Measurements from ENCODE around the gene IRX1. TPM values are rescaled to one million over a fixed set of nuclear protein-coding genes. Genes with fewer than 3 reads are reported as not detected.

Gene IRX1
- total RNA-seq, 1 donor = not detected

- no peak for TF ChIP-seq CTCF (IDR thresholded peaks at IDR 0.05; ENCODE audit: insufficient read depth, low read depth, low read length)
- no peak overlapping the region for H3K4me3 ChIP-seq (ENCODE audit: low read depth, low read length)
- no peak for DNase-seq (ENCODE audit: low read depth)
Observed at GRCh38 chr5:3622961-3623360, 27.3 kb downstream of the IRX1 start.

GRCh38 chr5:3625626-3626025 is 30.0 kb downstream of the IRX1 start:
- TF ChIP-seq CTCF (IDR thresholded peaks at IDR 0.05; ENCODE audit: insufficient read depth, low read depth, low read length) = no peak
- H3K4me3 ChIP-seq (ENCODE audit: low read depth, low read length) = no peak overlapping the region
- DNase-seq (ENCODE audit: low read depth) = no peak

GRCh38 chr5:3634061-3634460 is 38.4 kb downstream of the IRX1 start:
- no peak for DNase-seq (ENCODE audit: low read depth)
- no peak overlapping the region for H3K4me3 ChIP-seq (ENCODE audit: low read depth, low read length)
- no peak for TF ChIP-seq CTCF (IDR thresholded peaks at IDR 0.05; ENCODE audit: insufficient read depth, low read depth, low read length)

DNA sequence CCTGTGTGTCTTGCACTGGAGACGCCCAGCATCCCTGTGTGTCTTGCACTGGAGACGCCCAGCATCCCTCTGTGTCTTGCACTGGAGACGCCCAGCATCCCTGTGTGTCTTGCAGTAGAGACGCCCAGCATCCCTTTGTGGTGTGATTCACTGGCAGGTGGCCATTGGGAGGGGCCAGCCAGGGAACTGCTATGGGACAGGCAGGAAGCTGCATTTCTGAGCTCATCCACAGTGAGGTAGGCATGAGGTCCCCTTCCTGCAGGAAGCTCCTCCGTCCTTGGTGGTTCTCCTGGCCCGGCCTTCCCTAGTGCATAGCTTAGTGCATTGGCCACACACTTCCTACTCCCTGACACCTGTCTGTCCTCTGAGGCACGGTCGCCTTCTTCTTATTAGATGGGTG is 43.5 kb downstream of the IRX1 start:
- H3K4me3 ChIP-seq (ENCODE audit: low read depth, low read length) = no peak overlapping the region
- DNase-seq (ENCODE audit: low read depth) = no peak
- TF ChIP-seq CTCF (IDR thresholded peaks at IDR 0.05; ENCODE audit: insufficient read depth, low read depth, low read length) = no peak

GRCh38 chr5:3642231-3642630 is 46.6 kb downstream of the IRX1 start:
- no peak for TF ChIP-seq CTCF (IDR thresholded peaks at IDR 0.05; ENCODE audit: insufficient read depth, low read depth, low read length)
- H3K4me3 ChIP-seq (ENCODE audit: low read depth, low read length) = no peak overlapping the region
- DNase-seq (ENCODE audit: low read depth) = no peak

- TF ChIP-seq CTCF (IDR thresholded peaks at IDR 0.05; ENCODE audit: insufficient read depth, low read depth, low read length) = no peak
- no peak for DNase-seq (ENCODE audit: low read depth)
- no peak overlapping the region for H3K4me3 ChIP-seq (ENCODE audit: low read depth, low read length)
Observed at GRCh38 chr5:3650320-3650719, 54.7 kb downstream of the IRX1 start.

GRCh38 chr5:3650868-3651267 is 55.2 kb downstream of the IRX1 start:
- TF ChIP-seq CTCF (IDR thresholded peaks at IDR 0.05; ENCODE audit: insufficient read depth, low read depth, low read length) = no peak
- H3K4me3 ChIP-seq (ENCODE audit: low read depth, low read length) = no peak overlapping the region
- no peak for DNase-seq (ENCODE audit: low read depth)
